ENCODE measurements around the gene C16orf89. TPM values are rescaled to one million over a fixed set of nuclear protein-coding genes. Genes with fewer than 3 reads are reported as not detected.
"Not testable (repeated sequence)": the region's sequence is repeated elsewhere in the genome, so short reads cannot be mapped to it uniquely, and the experiment has no call there.

The C16orf89 gene
- total and polyA plus RNA-seq, 10 of the 15 experiments (the other 5 are each of a cell fraction or from before 2014, with no cell fraction given) = not detected

- TF ChIP-seq CTCF (IDR thresholded peaks at IDR 0.05 in 2 of 3, conservative IDR thresholded peaks at IDR 0.05 in 1 of 3; ENCODE audit: control insufficient read depth in 2 of 3, extremely low read depth in 1 of 3, insufficient read depth in 1 of 3, low read depth in 3 of 3, low read length in 3 of 3) = no peak
- no peak for TF ChIP-seq SREBF1 (IDR thresholded peaks at IDR 0.05; ENCODE audit: low read length)
- TF ChIP-seq IRF3 (IDR thresholded peaks at IDR 0.05) = no peak
- no peak for TF ChIP-seq NRF1 (conservative IDR thresholded peaks at IDR 0.05; ENCODE audit: low read depth, low read length)
- TF ChIP-seq MYC (IDR thresholded peaks at IDR 0.05; ENCODE audit: insufficient read depth, insufficient read length, insufficient replicate concordance, low read length, severe bottlenecking) = no peak
Observed at GRCh38 chr16:5075637-5076036, 9.9 kb upstream of the C16orf89 start (continued).

- ChIA-PET CTCF (interaction anchor here (1.8 to 2.0 kb wide), 2 partner anchors 11 to 39 kb away, joined by 4 to 8 read pairs; partner anchors contain the start of gene NAGPA), SMC1A (ENCODE audit: uncharacterized antibody, unreplicated experiment) (interaction anchor here (0.7 to 1.1 kb wide), 2 partner anchors 11 to 413 kb away, joined by 3 read pairs; no protein-coding TSS in a partner anchor)
- POLR2A ChIA-PET; H3K4me3 ChIP-seq; H3K4me2 ChIP-seq (ENCODE audit: control insufficient read depth, insufficient read depth); H2AFZ ChIP-seq (ENCODE audit: control insufficient read depth, low read depth, low read length); H4K20me1 ChIP-seq (ENCODE audit: control insufficient read depth, insufficient read depth); H3K9me3 ChIP-seq (replicated peaks; ENCODE audit: control insufficient read depth, insufficient read depth, low read length); H3K9ac ChIP-seq (ENCODE audit: control insufficient read depth, insufficient read depth, low read length); RAD21 ChIA-PET (ENCODE audit: unreplicated experiment); FAIRE-seq; H3K36me3 ChIP-seq (ENCODE audit: control insufficient read depth in 2 of 2, insufficient read depth in 2 of 2, low read length in 1 of 2); ATAC-seq; H3K79me2 ChIP-seq (ENCODE audit: control insufficient read depth, insufficient read depth, low read length); in situ Hi-C loops (cut with MboI); H3K27me3 ChIP-seq (replicated peaks in 1 of 2; ENCODE audit: control insufficient read depth in 2 of 2, insufficient read depth in 2 of 2, low read length in 1 of 2); intact Hi-C loops (cut with micrococcal nuclease; ENCODE audit: unreplicated experiment); DNase-seq (ENCODE audit: low read depth, low spot score); H3K27ac ChIP-seq (ENCODE audit: control insufficient read depth, insufficient read depth); BruUV-seq (replicated peaks): not testable (repeated sequence)
- H3K4me1 ChIP-seq (ENCODE audit: control insufficient read depth, insufficient read depth, low read length) = peaks cover 10% of the 10 kb centered on the region
- 91% methylated on average over 15 of the region's 15 CpGs for WGBS (ENCODE audit: insufficient coverage, insufficient replicate concordance, low lambda C conversion rate, missing lambda C conversion rate)
Observed at GRCh38 chr16:5073771-5074170, 8.0 kb upstream of the C16orf89 start.

All from GM12878 (cell line).